SK-N-SH (cell line): ENCODE measurements around the gene FCHO1. TPM values are rescaled to one million over a fixed set of nuclear protein-coding genes. Genes with fewer than 3 reads are reported as not detected.
A peak's percentile ranks its signal among the peaks of the same experiment; 100 is the strongest.

Experiments
- CTCF ChIA-PET: fragments of 300-600, 350-600 bp; formaldehyde crosslinking; extraction: SDS; loops from one replicate; lab custom pipeline; 2021; lab: Yijun Ruan, JAX
- POLR2A ChIA-PET: fragments of 350-600 bp; sonication (Branson Sonifier 250); formaldehyde crosslinking; extraction: SDS; loops from one replicate; lab custom pipeline; 2020; ENCODE audit warnings: antibody characterized with exemption, inconsistent platforms; lab: Yijun Ruan, JAX
- DNase-seq: peaks from one replicate; pipeline ENCODE4 v3.0.0; 2012
- H2AFZ ChIP-seq: fragments of 200-600 bp; sonication (generic); 2 replicates; pipeline ENCODE4 v1.8.1; 2016; ENCODE audit warnings: antibody characterized with exemption, mild to moderate bottlenecking, low read depth
- H3F3A ChIP-seq: fragments of 200-600 bp; sonication (generic); replicated peaks from 2 replicates; pipeline ENCODE3; 2016; ENCODE audit warnings: antibody characterized with exemption, mild to moderate bottlenecking; ENCODE audit not compliant: insufficient read depth
- H3K27ac ChIP-seq, 2 experiments: fragments of 200-500 bp in 1 of 2; fragments of 200-600 bp in 1 of 2; sonication (Bioruptor generic) in 1 of 2; sonication (generic), shearing (Covaris generic) in 1 of 2; 2 replicates each; pipeline versions ENCODE4 v1.5.1 to v1.6.1; 2014 to 2016; ENCODE audit warnings: low read depth in 2 of 2, inconsistent platforms in 1 of 2, low read length in 1 of 2, mild to moderate bottlenecking in 1 of 2, mixed read lengths in 1 of 2
- H3K27me3 ChIP-seq: fragments of 200-600 bp; sonication (generic), shearing (Covaris generic); 2 replicates; pipeline ENCODE4 v1.6.1; 2016; ENCODE audit warnings: mixed run types; ENCODE audit not compliant: insufficient read depth
- H3K36me3 ChIP-seq, 2 experiments: fragments of 200-500 bp in 1 of 2; fragments of 200-600 bp in 1 of 2; sonication (Bioruptor generic) in 1 of 2; sonication (generic) in 1 of 2; replicated peaks in 1 of 2; 2 replicates each; pipeline versions ENCODE3 to v1.5.1; 2014 to 2016; ENCODE audit warnings: low read length in 1 of 2, mild to moderate bottlenecking in 1 of 2; ENCODE audit not compliant: insufficient read depth in 2 of 2, control insufficient read depth in 1 of 2
- H3K4me1 ChIP-seq, 2 experiments: fragments of 200-500 bp in 1 of 2; fragments of 200-600 bp in 1 of 2; sonication (Bioruptor generic) in 1 of 2; sonication (generic), shearing (Covaris generic) in 1 of 2; 2 replicates each; pipeline versions ENCODE4 v1.5.1 to v1.6.1; 2014 to 2016; ENCODE audit warnings: low read depth in 1 of 2, low read length in 1 of 2, mixed run types in 1 of 2; ENCODE audit not compliant: insufficient read depth in 2 of 2, control insufficient read depth in 1 of 2
- H3K4me2 ChIP-seq: fragments of 200-600 bp; sonication (generic), shearing (Covaris generic); 2 replicates; pipeline ENCODE4 v1.6.1; 2017; ENCODE audit warnings: mixed run types
- H3K4me3 ChIP-seq, 2 experiments: fragments of 200-500 bp in 1 of 2; fragments of 200-600 bp in 1 of 2; sonication (Bioruptor generic) in 1 of 2; sonication (generic), shearing (Covaris generic) in 1 of 2; 2 replicates each; pipeline versions ENCODE4 v1.5.1 to v1.8.1; 2014 to 2016; ENCODE audit warnings: low read depth in 2 of 2, inconsistent platforms in 1 of 2, low read length in 1 of 2, mild to moderate bottlenecking in 1 of 2, mixed read lengths in 1 of 2, moderate library complexity in 1 of 2
- H3K79me2 ChIP-seq: fragments of 200-600 bp; sonication (generic); 2 replicates; pipeline ENCODE4 v1.8.1; 2017; ENCODE audit warnings: mild to moderate bottlenecking; ENCODE audit not compliant: insufficient read depth
- H3K9ac ChIP-seq: fragments of 200-600 bp; sonication (generic); 2 replicates; pipeline ENCODE4 v1.6.1; 2017; ENCODE audit warnings: mixed run types
- H3K9me2 ChIP-seq: fragments of 200-600 bp; sonication (generic); 2 replicates; pipeline ENCODE4 v1.6.1; 2017; ENCODE audit warnings: mixed run types
- H3K9me3 ChIP-seq: fragments of 200-600 bp; sonication (generic); 2 replicates; pipeline ENCODE4 v1.6.1; 2017; ENCODE audit warnings: mixed run types, mild to moderate bottlenecking, moderate library complexity
- H4K20me1 ChIP-seq: fragments of 200-600 bp; sonication (generic); 2 replicates; pipeline ENCODE4 v1.6.1; 2017; ENCODE audit warnings: mild to moderate bottlenecking, mixed run types; ENCODE audit not compliant: insufficient read depth
- CHD2 ChIP-seq: fragments of 150-350 bp; IDR thresholded peaks from 2 replicates; pipeline ENCODE4 v1.6.1; 2018; ENCODE audit warnings: low read length; ENCODE audit not compliant: partially characterized antibody
- ELF1 ChIP-seq: IDR thresholded peaks from 2 replicates; pipeline ENCODE4 v1.4.0; 2012
- FOSL2 ChIP-seq: IDR thresholded peaks from 2 replicates; pipeline ENCODE4 v1.4.0; 2012; ENCODE audit warnings: low read depth, mild to moderate bottlenecking, moderate library complexity, borderline replicate concordance
- FOXJ3 ChIP-seq: sonication (generic); formaldehyde crosslinking; IDR thresholded peaks from 2 replicates; pipeline ENCODE4 v1.5.1; 2020; ENCODE audit warnings: mild to moderate bottlenecking, missing genetic modification reagents
- FOXM1 ChIP-seq: IDR thresholded peaks from 2 replicates; pipeline ENCODE4 v1.4.0; 2012; ENCODE audit warnings: low read depth, mild to moderate bottlenecking
- GABPA ChIP-seq: IDR thresholded peaks from 2 replicates; pipeline ENCODE4 v1.4.0; 2012; ENCODE audit warnings: low read depth, mild to moderate bottlenecking
- GATA2 ChIP-seq: sonication (generic); formaldehyde crosslinking; IDR thresholded peaks from 2 replicates; pipeline ENCODE4 v1.5.0; 2020; ENCODE audit warnings: mild to moderate bottlenecking, missing genetic modification reagents
- POLR2AphosphoS5 ChIP-seq: IDR thresholded peaks from 2 replicates; pipeline ENCODE4 v1.6.1; 2012; ENCODE audit warnings: low read depth, low read length
- RAD21 ChIP-seq: IDR thresholded peaks from 2 replicates; pipeline ENCODE4 v1.6.1; 2012; ENCODE audit warnings: mild to moderate bottlenecking, low read length
- RCOR1 ChIP-seq: fragments of 150-350 bp; IDR thresholded peaks from 2 replicates; pipeline ENCODE4 v1.6.1; 2017; ENCODE audit warnings: antibody characterized with exemption, low read length
- RFX5 ChIP-seq: IDR thresholded peaks from 2 replicates; pipeline ENCODE4 v1.6.1; 2012; ENCODE audit warnings: mild to moderate bottlenecking, improper control_type of control experiment, low read length
- SMC3 ChIP-seq: IDR thresholded peaks from 2 replicates; pipeline ENCODE4 v1.6.1; 2012; ENCODE audit warnings: low read depth, low read length, improper control_type of control experiment
- TAF1 ChIP-seq: IDR thresholded peaks from 2 replicates; pipeline ENCODE4 v1.6.1; 2012; ENCODE audit warnings: low read depth, mild to moderate bottlenecking, low read length, moderate library complexity, borderline replicate concordance
- WGBS: methylation state at CpG from one replicate; pipeline ENCODE4 v1.1.6; 2017; ENCODE audit warnings: low lambda C conversion rate; 5-methylcytosine and 5-hydroxymethylcytosine counted together
- polyA plus RNA-seq, 3 experiments: library from polyadenylated mRNA; depleted of rRNA; stranded (reverse); fragments of >200 nt; gene quantifications; 2 replicates each; pipeline ENCODE4 v1.2.3, GENCODE V29; 2012
- TF ChIP-seq, protein P1 (sequence below): IDR thresholded peaks from 2 replicates; pipeline ENCODE4; 2012
- TF ChIP-seq, protein P2 (sequence below): fragments of 200-600 bp; sonication (generic); IDR thresholded peaks from 2 replicates; pipeline ENCODE4 v1.6.1; 2017; ENCODE audit warnings: antibody characterized with exemption, mild to moderate bottlenecking, moderate library complexity
- TF ChIP-seq, protein P3 (sequence below): fragments of 150-350 bp; IDR thresholded peaks from 2 replicates; pipeline ENCODE4 v1.6.1; 2016; ENCODE audit warnings: mild to moderate bottlenecking, low read depth, low read length
- TF ChIP-seq, protein P4 (sequence below): IDR thresholded peaks from 2 replicates; pipeline ENCODE4 v1.4.0; 2012; ENCODE audit warnings: low read depth, borderline replicate concordance

The FCHO1 gene
- polyA plus RNA-seq, 1 of the 3 experiments (the other 2 are of a cell fraction), result 0.71 TPM

DNA sequence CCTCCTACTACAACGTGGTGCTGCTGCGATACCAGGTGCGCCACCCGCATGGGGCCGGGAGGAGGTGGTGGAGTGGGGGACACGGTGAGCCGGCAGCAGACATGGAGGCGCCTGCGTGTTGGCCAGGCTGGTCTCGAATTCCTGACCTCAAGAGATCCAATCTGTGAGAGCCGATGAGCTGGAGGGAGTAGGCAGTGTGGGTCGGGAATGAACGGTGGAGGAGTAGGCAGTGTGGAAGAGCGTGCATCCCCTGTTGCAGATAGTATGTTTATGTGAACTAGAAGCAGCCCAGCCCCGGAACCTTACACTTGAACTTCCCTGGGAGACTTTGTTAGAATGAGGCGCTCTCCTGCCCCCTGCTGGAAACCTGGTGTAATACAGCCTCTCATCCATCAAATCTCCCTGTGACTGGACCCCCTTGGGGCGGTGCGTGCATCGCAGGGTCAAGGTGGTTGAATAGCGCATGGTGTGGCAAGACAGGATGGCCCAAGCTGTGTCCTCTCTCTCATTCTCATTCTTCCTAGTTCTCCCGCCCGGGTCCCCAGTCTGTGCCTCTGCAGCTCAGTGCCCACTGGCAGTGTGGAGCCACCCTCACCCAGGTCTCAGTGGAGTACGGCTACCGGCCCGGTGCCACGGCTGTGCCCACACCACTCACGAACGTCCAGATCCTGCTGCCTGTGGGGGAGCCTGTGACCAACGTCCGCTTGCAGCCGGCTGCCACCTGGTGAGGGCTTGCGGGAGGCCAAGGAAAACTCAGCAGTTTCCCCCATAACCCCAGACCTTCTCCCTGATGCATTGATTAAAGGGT is 33.1 kb downstream of the FCHO1 start:
- Histone ChIP-seq H3K4me3 (no peak overlapping the region; a peak in 1 of 4 replicates), H3K4me2 (no peak overlapping the region), H4K20me1 (no peaks in the 10 kb centered on the region), H3K9me2 (no peaks in the 10 kb centered on the region), H3K79me2 (no peaks in the 10 kb centered on the region), H3K36me3 (no peaks in the 10 kb centered on the region), H2AFZ (no peak overlapping the region), H3K9me3 (no peaks in the 10 kb centered on the region), H3K27me3 (no peaks in the 10 kb centered on the region), H3K4me1 (peaks cover 0 to 3% of the 10 kb centered on the region in 2 experiments; a peak in 1 of 4 replicates), H3K27ac (no peak overlapping the region), H3K9ac (no peak overlapping the region), H3F3A (no peaks in the 10 kb centered on the region)
- CTCF ChIA-PET, result interaction anchor here (0.6 to 3.5 kb wide), 32 partner anchors 10 to 178 kb away, joined by 3 to 32 read pairs (median 4); partner anchors contain the start of genes B3GNT3, CCDC124 and RPL18A
- TF ChIP-seq, protein P1, sequence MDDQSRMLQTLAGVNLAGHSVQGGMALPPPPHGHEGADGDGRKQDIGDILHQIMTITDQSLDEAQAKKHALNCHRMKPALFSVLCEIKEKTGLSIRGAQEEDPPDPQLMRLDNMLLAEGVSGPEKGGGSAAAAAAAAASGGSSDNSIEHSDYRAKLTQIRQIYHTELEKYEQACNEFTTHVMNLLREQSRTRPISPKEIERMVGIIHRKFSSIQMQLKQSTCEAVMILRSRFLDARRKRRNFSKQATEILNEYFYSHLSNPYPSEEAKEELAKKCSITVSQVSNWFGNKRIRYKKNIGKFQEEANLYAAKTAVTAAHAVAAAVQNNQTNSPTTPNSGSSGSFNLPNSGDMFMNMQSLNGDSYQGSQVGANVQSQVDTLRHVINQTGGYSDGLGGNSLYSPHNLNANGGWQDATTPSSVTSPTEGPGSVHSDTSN, result no peak
- TF ChIP-seq GATA2 (CRISPR knock-in tag), result no peak
- TF ChIP-seq, protein P2, sequence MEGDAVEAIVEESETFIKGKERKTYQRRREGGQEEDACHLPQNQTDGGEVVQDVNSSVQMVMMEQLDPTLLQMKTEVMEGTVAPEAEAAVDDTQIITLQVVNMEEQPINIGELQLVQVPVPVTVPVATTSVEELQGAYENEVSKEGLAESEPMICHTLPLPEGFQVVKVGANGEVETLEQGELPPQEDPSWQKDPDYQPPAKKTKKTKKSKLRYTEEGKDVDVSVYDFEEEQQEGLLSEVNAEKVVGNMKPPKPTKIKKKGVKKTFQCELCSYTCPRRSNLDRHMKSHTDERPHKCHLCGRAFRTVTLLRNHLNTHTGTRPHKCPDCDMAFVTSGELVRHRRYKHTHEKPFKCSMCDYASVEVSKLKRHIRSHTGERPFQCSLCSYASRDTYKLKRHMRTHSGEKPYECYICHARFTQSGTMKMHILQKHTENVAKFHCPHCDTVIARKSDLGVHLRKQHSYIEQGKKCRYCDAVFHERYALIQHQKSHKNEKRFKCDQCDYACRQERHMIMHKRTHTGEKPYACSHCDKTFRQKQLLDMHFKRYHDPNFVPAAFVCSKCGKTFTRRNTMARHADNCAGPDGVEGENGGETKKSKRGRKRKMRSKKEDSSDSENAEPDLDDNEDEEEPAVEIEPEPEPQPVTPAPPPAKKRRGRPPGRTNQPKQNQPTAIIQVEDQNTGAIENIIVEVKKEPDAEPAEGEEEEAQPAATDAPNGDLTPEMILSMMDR, result peak; percentile 83
- TF ChIP-seq SMC3, result peak; percentile 71
- TF ChIP-seq FOXM1, result no peak
- TF ChIP-seq GABPA, result no peak
- no peak for TF ChIP-seq POLR2AphosphoS5
- no peak for TF ChIP-seq FOXJ3 (CRISPR knock-in tag)
- no peak for TF ChIP-seq RFX5
- no peak for TF ChIP-seq ELF1
- peak; percentile 85 for TF ChIP-seq RAD21
- TF ChIP-seq, protein P3, sequence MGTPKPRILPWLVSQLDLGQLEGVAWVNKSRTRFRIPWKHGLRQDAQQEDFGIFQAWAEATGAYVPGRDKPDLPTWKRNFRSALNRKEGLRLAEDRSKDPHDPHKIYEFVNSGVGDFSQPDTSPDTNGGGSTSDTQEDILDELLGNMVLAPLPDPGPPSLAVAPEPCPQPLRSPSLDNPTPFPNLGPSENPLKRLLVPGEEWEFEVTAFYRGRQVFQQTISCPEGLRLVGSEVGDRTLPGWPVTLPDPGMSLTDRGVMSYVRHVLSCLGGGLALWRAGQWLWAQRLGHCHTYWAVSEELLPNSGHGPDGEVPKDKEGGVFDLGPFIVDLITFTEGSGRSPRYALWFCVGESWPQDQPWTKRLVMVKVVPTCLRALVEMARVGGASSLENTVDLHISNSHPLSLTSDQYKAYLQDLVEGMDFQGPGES, result no peak
- no peak for TF ChIP-seq RCOR1
- TF ChIP-seq FOSL2, result no peak
- TF ChIP-seq TAF1, result no peak
- TF ChIP-seq CHD2, result no peak
- TF ChIP-seq, protein P4, sequence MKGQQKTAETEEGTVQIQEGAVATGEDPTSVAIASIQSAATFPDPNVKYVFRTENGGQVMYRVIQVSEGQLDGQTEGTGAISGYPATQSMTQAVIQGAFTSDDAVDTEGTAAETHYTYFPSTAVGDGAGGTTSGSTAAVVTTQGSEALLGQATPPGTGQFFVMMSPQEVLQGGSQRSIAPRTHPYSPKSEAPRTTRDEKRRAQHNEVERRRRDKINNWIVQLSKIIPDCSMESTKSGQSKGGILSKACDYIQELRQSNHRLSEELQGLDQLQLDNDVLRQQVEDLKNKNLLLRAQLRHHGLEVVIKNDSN, result no peak
- DNase-seq, result peak; percentile 93
- POLR2A ChIA-PET, result interaction anchor here (1.0 to 1.2 kb wide), 2 partner anchors 71 to 178 kb away, joined by 3 to 4 read pairs; no protein-coding TSS in a partner anchor
- WGBS, result 51% methylated on average over 24 of the region's 32 CpGs
